Tibial nerve (tissue), 3 donors: ENCODE measurements around the gene ARHGAP44.

Source experiments
- POLR2A ChIP-seq, 2 donors: fragments of 450-650 bp; IDR thresholded peaks; one replicate each; pipeline ENCODE4 v1.6.1; 2017; ENCODE audit warnings: antibody characterized with exemption in 2 of 2, mild to moderate bottlenecking in 2 of 2, moderate library complexity in 2 of 2
- TF ChIP-seq, protein P1 (sequence below), 5 experiments: fragments of 200-600 bp in 3 of 5; fragments of 450-650 bp in 2 of 5; sonication (generic) in 3 of 5; IDR thresholded peaks; one replicate each; pipeline ENCODE4 v1.5.1; 2016 to 2019; ENCODE audit warnings: antibody characterized with exemption in 5 of 5, mild to moderate bottlenecking in 3 of 5, moderate library complexity in 2 of 5

DNA sequence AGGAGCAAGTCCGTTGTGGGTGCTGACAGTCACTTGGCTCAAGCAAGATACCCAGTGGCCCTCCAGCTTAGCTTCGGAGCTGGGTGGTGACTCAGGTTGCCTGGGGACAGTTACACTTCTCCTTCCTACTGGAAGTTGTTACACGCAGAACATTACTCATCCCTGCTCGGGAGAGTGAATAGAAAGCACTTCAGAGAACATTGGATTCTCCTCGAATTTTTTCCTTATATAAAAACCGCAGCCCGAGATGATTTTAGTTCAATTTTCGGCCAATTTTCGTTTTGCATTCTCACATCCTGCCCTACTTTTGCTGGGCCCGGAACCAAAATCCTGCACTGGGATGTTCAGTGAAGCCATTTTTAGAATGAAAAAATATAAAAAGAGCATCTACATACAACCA lies 128.8 kb downstream of the ARHGAP44 start:
- TF ChIP-seq POLR2A (IDR thresholded peaks at IDR 0.05) = no peak
- TF ChIP-seq, protein P1, sequence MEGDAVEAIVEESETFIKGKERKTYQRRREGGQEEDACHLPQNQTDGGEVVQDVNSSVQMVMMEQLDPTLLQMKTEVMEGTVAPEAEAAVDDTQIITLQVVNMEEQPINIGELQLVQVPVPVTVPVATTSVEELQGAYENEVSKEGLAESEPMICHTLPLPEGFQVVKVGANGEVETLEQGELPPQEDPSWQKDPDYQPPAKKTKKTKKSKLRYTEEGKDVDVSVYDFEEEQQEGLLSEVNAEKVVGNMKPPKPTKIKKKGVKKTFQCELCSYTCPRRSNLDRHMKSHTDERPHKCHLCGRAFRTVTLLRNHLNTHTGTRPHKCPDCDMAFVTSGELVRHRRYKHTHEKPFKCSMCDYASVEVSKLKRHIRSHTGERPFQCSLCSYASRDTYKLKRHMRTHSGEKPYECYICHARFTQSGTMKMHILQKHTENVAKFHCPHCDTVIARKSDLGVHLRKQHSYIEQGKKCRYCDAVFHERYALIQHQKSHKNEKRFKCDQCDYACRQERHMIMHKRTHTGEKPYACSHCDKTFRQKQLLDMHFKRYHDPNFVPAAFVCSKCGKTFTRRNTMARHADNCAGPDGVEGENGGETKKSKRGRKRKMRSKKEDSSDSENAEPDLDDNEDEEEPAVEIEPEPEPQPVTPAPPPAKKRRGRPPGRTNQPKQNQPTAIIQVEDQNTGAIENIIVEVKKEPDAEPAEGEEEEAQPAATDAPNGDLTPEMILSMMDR (IDR thresholded peaks at IDR 0.05) = no peak
